HG02840 (cell line): ENCODE measurements around the gene SOX6.
"Not testable (repeated sequence)": the region's sequence is repeated elsewhere in the genome, so short reads cannot be mapped to it uniquely, and the experiment has no call there.

ENCODE experiments used
- ATAC-seq: cut with Tn5 transposase; IDR thresholded peaks from one replicate; pipeline ENCODE4 v1.9.1; 2021; ENCODE audit warnings: mild to moderate bottlenecking, moderate library complexity, moderate number of reproducible peaks; ENCODE audit not compliant: unreplicated experiment, low FRiP score

SOX6 gene

DNA sequence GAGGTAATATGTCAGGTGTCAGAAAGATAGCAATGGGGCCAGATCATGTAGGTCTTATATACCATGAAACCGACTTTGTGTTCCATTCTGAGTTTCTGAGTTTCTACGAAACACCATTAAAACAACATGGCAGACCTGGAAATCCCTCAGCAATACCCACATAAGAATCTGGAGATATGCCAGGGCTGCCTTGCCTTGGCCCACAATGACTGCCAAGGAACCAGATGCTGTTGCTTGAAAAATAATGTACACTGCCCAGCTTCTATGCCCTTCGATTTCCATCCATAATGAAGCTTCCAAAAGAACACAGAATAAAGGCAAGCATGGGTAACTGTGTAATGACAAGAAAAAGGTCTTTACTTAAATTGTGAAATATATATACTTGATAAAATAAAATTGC is 277.4 kb downstream of the SOX6 start:
- no peak for ATAC-seq

DNA sequence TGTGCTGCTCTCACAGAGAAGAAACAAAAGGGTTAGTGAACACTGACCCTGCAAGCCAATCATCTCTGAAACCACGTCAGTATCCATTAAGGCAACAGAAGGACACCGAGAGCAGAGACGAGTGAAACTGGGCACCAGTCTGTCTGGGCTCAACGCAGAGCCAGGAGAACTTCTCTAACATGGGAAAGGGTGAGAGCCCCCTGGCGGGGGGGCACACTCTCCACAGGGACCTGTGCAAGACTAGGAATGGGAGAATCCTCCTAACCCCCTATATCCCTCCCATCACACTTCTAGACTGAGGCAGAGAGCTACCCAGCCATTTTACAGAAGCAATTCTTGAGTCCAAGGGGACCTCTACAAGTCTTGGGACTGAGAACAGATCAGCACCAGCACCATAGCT is 285.8 kb downstream of the SOX6 start:
- no peak for ATAC-seq

DNA sequence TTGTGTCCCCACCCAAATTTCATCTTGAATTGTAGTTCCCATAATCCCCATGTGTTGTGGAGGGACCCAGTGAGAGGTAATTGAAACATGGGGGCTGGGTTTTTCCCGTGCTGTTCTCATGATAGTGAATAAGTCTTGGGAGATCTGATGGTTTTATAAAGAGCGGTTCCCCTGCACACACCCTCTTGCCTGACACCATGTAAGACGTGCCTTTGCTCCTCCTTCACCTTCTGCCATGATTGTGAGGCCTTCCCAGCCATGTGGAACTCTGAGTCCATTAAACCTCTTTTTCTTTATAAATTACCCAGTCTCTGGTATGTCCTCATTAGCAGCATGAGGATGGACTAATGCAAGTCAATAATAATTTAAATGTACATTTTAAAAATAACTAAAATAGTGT is 289.1 kb downstream of the SOX6 start:
- ATAC-seq = not testable (repeated sequence)

DNA sequence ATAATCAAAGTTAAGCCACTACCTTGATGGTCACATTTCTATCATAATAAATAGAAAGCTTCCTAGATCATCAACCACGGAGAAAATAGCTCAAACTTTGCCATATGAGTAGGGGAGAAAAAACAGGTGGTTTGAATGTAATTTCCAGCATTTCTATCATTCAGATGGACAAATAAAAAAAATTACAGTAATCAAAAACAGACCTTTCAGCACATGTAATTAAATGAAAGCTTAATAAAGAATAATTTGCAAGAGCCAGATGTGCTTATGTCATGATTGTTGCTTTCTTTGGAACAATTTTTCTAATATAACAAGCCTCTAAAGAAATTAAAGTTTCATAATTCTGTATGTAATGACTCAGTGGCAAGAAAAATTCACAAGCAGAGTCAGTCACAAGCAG is 297.0 kb downstream of the SOX6 start:
- ATAC-seq = no peak

DNA sequence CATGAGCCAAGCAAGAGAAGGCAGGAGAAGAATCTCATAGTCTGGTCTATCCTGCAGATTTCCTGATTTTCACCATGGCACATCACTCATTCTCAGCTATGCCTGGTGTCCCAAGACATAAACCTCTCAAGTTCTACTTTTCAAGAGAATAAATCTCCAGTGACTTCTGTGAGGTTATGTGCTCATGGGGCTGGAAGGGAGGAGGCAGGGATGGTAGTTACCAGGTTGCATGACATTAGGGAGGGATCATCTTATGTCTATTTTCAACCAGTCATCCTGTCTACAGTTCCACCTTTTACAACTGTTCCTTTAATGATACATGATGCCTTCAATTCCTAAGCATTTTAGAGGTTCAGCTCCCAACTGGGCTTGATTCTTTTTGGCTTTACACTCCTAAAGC is 297.7 kb downstream of the SOX6 start:
- ATAC-seq = no peak

DNA sequence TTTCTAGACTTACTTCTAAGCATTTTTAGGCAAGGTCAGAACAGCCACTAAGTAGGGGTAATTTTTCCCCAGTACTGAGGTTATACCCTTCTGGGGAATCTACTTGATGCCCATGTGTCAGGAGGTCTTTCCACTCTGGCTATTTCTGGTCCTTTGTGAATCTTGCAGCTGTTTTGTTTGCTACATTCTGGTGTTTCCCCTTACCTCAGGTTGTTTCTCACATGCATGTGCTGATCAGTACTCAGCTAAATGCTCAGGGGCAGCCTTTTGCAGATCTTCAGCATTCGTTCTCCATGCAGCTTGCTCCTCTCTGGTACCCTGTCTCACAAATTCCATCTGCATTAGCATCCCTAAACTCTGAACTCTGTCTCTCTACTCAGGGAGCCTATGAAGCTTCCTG is 303.6 kb downstream of the SOX6 start:
- no peak for ATAC-seq

DNA sequence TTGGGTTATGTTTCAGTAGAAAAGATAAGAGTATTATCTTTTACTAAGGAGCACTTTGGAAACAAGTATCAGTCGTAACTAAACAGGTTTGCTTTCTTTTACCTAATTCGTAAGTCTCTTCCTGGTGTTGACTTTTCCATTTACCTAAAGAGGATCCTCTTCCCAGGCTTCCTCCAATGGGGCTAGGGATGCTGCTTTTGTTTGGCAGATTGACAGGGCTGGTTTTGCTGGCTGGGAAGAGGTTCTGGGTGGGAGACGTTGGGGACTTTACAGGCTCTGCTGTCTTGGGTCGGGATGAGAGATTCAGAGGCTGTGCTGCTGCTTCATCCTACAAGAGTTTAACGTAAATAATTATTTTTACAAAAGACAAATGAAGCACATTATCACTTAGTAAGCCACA is 306.7 kb downstream of the SOX6 start:
- no peak for ATAC-seq

DNA sequence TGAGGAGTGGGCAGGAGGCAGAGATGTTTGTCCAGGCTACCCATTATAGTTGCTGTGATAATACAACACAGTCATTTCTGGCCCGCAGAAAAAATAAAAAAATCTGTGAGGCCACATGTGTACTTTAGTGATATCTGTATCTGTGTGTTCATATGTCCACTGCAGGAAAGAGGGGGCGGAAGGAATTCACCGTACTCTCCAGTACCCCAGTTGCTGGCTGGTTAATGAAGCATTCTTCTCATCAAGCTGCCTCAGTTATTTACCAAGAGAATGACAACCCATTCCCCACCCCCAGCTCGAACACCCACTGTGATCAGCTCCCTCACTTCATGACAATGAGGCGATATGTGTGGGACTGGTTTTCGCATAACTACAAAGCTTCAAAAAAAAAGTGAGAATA is 309.3 kb downstream of the SOX6 start:
- no peak for ATAC-seq

DNA sequence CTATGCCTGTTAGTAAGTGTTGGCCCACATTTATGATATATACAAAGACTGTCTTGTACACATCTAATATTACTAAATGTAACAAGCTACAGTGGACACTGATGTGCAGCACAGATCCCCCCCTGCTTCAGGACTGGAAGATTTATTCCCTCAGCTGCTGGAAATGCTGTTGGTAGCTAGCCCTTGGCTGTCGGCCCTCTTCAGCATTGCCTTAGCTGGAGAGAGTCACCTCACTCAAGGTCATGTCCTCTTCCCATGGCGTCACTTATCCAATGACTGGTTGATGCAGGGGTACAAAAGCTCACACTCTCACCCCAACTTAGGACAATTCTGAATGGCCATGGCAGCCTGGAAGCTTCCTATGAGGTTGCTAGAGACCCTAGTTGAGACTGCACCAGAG is 312.7 kb downstream of the SOX6 start:
- ATAC-seq = no peak

DNA sequence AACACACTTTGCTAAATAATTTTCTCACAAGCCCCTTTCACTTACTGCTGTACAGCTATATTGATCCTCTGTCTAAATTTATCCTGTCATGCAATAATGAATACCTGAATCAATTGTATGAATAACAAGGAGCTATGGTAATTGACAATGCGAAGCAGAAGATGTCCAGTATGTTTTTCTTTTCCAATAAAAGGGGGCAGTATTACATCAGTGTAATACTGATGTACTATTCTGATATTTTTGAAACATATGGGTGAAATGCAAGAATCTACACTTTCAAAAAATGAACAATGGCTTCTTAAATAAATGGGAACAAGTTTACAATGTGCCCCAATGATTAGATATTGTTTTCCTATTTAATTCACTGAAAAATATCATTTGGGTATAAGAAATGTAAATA is 315.1 kb downstream of the SOX6 start:
- ATAC-seq = no peak

DNA sequence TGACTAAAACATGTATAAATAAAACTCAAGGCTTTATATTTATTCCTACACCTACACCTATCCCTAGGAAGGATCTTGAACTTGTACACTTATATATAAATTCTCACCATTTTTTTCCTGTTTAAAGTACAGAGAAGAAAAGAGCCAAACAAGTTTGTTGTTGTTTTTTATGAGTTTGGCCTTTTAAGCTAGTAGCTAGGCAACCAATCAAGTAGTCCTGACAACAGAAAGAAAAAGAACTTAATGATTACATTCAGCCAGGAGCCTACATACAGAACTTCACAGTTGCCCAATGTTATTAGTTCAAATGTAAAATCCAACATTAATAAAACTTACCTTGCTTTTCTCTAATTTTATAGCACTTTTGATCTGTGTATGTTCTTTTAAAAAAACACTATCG is 316.2 kb downstream of the SOX6 start:
- no peak for ATAC-seq

DNA sequence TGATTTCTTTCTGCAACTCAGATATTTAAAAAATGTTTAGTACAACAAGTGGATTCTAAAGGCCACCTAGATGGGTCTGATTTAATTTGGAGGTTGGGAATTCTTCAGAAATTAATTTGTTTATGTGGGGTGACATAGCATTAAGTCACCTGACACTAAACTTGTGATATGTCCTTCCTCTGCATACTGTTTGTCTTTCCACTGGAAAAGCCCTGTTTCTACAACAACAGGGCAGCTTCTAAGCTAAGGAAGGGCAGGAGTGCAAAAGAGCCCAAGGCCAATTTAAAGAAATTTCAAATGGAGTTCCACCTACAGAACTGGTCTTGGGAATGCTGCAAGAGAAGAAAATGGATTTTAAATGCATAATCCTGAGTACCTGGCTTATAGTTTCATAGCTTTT is 319.2 kb downstream of the SOX6 start:
- ATAC-seq = no peak

DNA sequence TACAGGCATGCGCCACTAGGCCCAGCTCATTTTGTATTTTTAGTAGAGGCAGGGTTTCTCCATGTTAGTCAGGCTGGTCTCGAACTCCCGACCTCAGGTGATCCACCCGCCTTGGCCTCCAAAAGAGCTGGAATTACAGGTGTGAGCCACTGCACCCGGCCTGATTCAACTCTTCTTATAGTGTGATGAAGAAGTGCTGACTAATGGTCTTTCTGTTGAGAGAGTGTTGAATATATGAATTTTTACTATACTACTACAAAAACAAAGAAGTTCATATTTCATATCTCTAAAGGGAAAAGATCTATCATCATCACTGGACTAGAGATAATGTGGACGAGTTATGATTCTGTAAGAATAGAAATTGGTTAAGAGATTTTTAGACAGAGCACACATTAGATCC is 320.1 kb downstream of the SOX6 start:
- no peak for ATAC-seq

DNA sequence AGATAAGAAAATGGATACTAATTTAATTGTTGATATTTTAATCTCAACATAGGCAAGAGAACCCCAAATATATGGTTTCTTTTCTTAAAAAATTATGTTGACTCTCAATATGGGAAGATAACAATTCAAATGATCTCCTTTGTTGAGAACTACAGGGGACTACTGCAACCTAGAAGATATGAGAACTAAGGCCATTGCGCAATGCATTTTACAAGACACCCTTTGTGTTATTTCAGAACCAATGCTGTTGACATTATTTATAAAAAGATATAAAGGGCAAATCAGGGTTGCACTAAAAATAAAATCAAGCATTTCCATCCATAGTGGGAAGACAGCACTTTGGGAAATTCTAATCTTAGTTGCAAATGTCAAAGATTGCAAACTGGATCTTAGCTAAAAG is 322.3 kb downstream of the SOX6 start:
- no peak for ATAC-seq

DNA sequence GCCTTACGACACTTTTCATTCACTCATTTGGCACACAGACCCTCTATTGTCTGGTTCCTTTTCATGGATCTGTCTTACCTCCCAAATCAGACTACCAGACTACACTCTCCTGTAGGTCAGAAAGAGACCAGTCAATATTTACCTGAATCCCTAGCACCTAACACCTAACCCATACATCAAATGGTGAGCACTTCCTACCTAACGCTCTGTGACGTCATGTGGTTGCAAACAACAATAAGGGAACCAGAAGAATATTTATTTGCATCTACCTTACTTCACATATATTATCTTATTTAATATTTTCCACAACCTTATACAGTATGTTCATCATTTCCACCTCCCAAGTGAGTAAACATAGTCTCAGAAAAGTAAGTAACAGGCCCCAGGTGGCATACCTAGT is 323.4 kb downstream of the SOX6 start:
- ATAC-seq = no peak

DNA sequence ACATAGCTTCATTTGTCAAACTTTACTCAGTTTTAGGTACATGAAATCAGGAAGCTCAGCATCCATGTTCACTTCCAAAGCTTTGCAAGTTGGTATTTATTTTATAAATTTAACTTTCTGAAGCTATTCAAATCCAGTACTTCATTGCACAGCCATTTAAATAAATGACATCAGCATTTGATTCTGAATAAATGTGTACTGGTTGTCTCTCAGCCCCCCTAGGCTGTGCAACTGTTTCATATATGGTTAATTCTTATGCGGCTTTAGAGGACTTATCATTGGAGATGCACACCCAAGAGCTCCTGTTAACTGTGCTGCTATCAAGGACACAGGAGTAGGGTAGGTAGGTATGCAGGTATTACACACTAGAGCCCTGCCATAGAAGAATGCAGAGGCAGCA is 325.1 kb downstream of the SOX6 start:
- ATAC-seq = no peak

DNA sequence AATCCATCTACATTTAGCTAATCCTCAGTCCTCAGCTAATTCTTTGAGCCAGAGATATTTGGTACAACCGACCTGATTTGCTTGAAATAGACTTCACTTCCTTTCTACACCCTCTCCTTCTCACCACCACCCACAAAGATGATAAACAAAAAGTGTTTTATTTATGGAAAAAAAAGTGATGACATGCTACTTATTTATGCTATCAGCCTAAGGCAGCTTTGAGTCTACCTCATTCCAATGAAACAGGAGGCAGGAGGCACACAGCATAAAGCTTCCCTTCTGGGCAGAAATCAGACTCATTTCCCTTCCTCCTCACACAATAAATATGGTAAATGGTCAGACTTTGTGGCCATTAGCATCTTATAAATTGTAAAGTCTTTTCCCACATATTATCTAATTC is 325.7 kb downstream of the SOX6 start:
- ATAC-seq = no peak

DNA sequence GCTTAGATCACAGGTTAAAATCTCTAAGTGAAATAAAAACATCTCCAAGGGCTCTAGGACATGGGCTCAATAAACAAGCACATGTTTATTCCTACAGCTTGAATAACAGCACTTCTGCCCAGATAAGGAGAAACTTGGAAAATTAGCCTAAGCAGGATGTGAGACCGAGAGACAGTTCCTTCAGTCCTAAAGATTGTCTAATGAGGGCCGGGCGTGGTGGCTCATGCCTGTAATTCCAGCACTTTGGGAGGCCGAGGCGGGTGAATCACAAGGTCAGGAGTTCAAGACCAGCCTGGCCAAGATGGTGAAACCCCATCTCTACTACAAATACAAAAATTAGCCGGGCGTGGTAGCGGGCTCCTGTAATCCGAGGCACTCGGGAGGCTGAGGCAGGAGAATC is 327.2 kb downstream of the SOX6 start:
- ATAC-seq = not testable (repeated sequence)

DNA sequence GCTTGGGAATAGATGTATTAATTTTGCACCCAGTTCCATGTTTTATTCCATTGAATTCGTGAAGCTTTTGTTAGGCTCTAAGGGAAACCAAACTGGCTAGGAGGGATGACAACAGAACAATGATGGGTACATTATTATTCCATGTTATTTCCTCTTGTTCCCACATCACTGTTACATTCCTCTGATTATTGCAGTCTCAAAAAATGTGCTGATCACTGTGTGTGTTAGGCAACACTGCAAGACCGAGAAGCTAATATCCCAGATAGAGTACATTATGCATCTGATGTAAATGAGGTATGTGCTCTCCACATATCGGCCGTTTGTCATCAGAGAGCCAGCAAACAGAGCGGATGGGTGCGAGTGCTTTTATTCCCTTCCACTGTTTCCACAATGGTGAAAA is 327.9 kb downstream of the SOX6 start:
- no peak for ATAC-seq

DNA sequence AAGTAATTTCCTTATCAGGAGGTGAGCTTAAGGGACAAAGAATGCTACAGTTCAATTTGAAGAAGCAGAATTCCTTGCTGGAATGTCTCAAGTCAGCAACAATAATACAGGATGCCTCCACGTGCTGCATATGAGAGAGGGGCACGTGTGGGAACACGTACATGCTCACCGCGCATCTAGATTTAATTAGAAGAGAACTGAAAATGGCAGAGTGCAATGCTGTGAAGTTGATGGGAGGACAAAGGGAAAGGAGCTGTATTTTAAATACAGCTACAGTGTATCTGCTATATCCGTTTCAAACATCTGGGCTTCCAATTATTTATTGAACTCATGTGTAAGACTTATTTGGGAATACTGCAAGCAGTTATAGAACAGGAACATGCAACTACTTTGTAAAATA is 328.7 kb downstream of the SOX6 start:
- no peak for ATAC-seq

DNA sequence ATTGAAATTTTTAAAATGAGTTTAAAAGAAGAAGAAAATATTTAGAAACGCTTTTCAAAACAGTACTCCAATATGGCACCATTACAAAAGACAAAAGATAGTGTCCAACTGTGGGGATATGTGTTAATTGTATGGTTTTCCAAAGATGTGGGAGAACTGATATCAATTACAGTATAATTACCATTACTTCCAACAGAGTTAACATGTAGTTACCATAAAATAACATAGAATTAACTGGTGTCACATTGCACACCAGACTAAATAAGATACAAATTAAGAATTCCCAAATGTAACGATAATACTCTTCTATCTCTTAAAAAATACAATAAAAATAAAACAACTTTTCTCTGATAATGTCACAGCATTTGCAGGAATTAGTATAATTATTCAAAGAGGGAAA is 329.5 kb downstream of the SOX6 start:
- no peak for ATAC-seq

DNA sequence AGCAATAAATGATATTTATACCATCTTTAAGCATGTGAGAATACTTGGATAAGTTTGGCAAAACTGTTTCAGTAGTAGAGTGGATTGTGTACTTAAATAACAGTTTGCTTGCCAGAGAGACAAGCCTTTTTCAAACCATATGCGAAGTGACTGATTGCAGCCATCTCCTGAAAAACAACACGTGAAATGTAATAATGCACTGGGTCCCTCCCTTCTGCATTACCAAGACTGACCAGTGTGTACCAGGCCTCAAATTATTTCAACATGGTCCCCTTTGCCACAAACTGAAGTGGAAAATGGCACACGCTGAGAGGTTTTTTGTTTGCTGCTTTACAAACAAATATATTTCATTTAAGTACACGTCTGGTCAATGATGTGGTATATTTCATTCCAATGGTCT is 337.4 kb downstream of the SOX6 start:
- no peak for ATAC-seq

DNA sequence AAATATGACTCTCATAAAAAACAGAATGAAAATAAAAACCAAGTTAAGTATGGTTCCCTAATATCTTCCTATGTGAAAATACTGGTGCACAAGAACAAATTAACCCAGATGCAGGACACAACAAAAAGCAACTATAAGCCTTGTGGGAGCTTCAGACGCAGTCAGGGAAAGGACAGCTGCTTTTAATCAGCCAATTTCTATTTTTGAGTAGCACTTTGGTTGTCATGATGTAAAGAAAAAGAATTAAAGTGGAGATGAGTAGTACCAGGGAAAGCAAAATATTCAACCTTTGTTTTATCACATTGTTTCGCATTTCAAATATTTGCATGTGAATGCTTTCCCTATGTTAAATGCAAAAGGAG is 339.9 kb downstream of the SOX6 start:
- no peak for ATAC-seq
